Measurements from ENCODE around the gene UBTD1.

The UBTD1 gene

GRCh38 chr10:97482381-97482780, 16.3 kb upstream of the UBTD1 start:
- no peak overlapping the region for H3K4me3 ChIP-seq (ENCODE audit: low read depth, low read length)
- TF ChIP-seq CTCF (IDR thresholded peaks at IDR 0.05; ENCODE audit: borderline replicate concordance, insufficient read depth, low read depth, low read length) = no peak

GRCh38 chr10:97483506-97483905, 15.2 kb upstream of the UBTD1 start:
- TF ChIP-seq CTCF (IDR thresholded peaks at IDR 0.05; ENCODE audit: borderline replicate concordance, insufficient read depth, low read depth, low read length) = no peak
- H3K4me3 ChIP-seq (ENCODE audit: low read depth, low read length) = no peak overlapping the region

- no peak for TF ChIP-seq CTCF (IDR thresholded peaks at IDR 0.05; ENCODE audit: borderline replicate concordance, insufficient read depth, low read depth, low read length)
- H3K4me3 ChIP-seq (ENCODE audit: low read depth, low read length) = no peak overlapping the region
Measured at GRCh38 chr10:97483921-97484320, 14.8 kb upstream of the UBTD1 start.

- no peak overlapping the region for H3K4me3 ChIP-seq (ENCODE audit: low read depth, low read length)
- TF ChIP-seq CTCF (IDR thresholded peaks at IDR 0.05; ENCODE audit: borderline replicate concordance, insufficient read depth, low read depth, low read length) = no peak
Measured at GRCh38 chr10:97485647-97486281, 13.0 kb upstream of the UBTD1 start.

GRCh38 chr10:97490592-97490991, 8.1 kb upstream of the UBTD1 start:
- TF ChIP-seq CTCF (IDR thresholded peaks at IDR 0.05; ENCODE audit: borderline replicate concordance, insufficient read depth, low read depth, low read length) = no peak
- no peak overlapping the region for H3K4me3 ChIP-seq (ENCODE audit: low read depth, low read length)

- no peak overlapping the region for H3K4me3 ChIP-seq (ENCODE audit: low read depth, low read length)
- TF ChIP-seq CTCF (IDR thresholded peaks at IDR 0.05; ENCODE audit: borderline replicate concordance, insufficient read depth, low read depth, low read length) = no peak
Measured at GRCh38 chr10:97494151-97494550, 4.6 kb upstream of the UBTD1 start.

GRCh38 chr10:97494863-97495506, 3.7 kb upstream of the UBTD1 start:
- TF ChIP-seq CTCF (IDR thresholded peaks at IDR 0.05; ENCODE audit: borderline replicate concordance, insufficient read depth, low read depth, low read length) = no peak
- no peak overlapping the region for H3K4me3 ChIP-seq (ENCODE audit: low read depth, low read length)
